ENCODE measurements around the gene COL11A2.
"Not testable (repeated sequence)": the region's sequence is repeated elsewhere in the genome, so short reads cannot be mapped to it uniquely, and the experiment has no call there.

COL11A2 gene

DNA sequence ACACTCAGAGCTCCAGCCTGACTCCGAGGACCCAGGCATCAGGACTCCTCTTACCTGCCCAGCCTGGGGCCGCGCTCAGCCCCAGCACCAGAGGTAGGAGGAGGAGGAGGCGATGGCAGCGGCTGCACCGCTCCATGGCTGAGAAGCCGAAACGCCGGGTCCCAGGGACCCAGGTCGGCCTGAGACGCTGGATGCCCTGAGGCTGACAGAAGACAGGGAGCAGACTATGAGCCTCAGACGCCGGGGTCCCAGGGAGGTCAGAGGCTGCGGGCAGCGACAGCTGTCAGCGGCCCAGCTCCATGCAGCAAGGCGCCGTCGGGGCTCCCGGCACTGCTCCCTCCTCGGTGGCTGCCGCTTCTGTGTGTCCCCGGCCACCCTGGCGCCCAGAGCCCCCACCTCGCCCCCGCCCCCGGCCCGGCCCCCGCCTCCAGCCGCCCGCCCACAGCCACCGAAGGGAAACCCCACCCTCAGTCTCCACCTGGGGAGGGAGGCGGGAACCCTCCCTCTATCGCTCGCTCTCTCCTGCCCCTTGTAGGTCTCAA, at the start of gene COL11A2:
Gene COL11A2 (minus strand): TSS at position 363 of the 542 bp plus-strand sequence. CDS start 227 bp downstream, at position 136.
- FAIRE-seq: no peak

DNA sequence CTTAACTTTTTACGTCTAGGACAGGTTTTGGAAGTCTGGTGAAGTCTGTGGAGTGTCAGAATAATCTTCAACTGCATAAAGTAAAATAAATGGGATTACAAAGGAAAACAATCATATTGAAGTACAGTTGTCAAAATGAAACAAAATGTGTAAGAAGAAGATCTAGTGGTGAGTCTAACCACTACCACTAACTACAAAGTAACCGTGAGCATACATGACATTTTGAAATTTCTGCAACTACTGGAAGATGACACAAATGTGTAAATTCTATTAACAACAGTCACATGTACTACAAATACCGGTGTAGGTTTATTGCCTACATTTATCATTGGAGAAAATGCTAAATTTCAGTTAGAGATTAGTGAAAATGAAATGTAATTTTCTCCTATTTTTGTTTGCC, 49.7 kb upstream of the COL11A2 start:
- no peak for FAIRE-seq

DNA sequence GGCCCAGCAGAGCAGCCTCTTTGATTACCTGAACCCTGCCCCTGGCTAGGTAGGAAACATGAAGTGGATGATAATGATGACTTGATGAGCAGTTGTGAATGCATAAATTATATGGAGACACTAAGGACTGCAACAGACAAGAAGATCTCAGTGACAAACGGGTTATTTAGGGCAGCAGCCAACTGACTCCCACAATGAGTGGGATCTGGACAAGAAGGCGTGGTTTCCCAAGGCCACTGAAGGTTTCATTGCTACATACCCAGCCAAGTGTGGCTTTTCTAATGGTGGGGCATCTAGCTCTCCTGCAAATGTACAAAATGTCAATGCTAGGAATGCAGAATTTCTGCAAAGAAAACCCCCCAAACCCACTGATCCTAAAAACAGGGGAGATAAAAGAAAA, 45.5 kb upstream of the COL11A2 start:
- FAIRE-seq: no peak

DNA sequence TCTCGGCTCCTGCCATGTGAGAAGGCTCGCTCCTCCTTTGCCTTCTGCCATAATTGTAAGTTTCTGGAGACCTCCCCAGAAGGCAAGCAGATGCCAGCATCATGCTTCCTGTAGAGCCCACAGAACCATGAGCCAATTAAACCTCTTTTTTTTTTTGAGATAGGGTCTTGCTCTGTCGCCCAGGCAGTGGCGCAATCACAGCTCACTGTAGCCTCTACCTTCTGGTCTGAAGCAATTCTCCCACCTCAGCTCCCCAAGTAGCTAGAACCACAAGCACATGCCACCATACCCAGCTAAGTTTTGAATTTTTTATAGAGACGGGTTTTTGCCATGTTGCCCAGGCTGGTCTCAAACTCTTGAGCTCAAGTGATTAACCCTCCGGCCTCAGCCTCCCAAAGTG, 44.6 kb upstream of the COL11A2 start:
- no peak for FAIRE-seq

DNA sequence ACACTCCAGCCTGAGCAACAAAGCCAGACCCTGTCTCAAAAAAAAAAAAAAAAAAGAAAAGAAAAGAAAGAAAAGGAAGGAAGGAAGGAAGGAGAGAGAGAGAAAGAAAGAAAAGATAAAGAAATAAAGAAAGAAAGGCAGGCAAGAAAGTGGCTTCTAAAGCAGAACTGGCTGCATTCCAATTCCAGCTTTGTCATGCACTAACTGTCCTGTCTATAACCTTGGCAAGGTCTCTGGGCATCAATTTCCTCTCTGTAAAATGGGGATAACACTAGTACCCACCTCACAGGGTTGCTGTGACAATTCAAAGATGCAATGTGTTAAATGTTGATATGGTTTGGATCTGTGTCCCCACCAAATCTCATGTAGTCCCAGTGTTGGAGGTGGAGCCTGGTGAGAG, 44.1 kb upstream of the COL11A2 start:
- FAIRE-seq: no peak

DNA sequence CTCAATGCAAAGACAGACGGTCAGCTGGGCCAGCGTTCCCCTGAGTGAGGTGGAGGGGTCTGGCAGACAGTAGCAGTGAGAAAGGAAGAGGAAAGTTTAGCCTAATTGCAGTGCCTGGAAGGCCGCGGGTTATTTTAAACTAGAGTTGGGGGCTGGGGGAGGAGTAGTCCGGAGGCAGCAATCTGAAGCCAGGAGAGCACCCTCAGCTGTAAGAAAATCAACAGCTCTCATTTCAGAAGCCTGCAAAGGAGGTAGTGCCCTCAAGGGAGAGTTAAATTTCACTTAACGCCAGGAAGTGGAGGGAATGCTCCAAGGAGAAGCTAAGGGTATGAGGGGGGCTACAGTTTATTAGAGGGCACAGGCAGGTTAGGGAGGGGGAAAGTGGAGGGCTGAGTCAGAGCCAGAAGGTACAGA, 43.0 kb upstream of the COL11A2 start:
- no peak for FAIRE-seq

DNA sequence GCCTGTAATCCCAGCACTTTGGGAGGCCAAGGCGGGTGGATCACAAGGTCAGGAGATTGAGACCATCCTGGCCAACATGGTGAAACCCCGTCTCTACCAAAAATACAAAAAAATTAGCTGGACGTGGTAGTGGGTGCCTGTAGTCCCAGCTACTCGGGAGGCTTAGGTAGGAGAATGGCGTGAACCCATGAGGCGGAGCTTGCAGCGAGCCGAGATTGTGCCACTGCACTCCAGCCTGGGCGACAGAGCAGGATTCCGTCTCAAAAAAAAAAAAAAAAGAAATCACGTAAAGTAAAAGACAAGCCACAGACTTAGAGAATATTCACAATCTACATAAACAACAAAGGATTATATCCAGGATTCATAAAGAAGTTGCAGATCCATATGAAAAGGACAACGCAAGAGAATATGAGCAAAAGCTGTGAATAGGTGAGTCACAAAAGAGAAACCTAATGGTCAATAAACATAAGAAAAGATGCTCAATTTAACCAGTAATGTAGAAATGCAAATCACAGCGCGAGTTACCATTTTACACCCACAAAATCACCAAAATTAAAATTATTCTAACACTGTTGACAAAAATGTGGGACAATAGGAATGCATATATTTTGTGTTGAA, 34.3 kb upstream of the COL11A2 start:
- not testable (repeated sequence) for FAIRE-seq

DNA sequence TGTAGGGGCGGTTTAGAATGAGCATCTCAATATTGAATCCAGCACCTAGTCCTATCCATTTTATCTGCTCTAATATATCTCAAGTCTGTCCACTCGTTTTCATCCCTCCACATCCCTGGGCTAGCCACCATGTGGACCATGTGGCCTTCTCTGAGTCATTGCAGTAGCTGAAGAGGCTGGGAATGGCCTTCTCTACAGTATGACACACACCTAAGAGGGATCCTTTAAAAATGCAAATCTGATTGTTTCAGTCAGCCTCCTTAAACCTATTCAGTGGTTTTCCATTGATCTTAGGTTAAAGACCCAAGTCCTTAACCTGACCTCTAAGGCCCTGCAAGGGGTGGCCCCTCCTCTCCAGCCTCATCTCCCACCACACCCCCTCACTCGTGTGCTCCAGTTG, 25.4 kb upstream of the COL11A2 start:
- FAIRE-seq: no peak

DNA sequence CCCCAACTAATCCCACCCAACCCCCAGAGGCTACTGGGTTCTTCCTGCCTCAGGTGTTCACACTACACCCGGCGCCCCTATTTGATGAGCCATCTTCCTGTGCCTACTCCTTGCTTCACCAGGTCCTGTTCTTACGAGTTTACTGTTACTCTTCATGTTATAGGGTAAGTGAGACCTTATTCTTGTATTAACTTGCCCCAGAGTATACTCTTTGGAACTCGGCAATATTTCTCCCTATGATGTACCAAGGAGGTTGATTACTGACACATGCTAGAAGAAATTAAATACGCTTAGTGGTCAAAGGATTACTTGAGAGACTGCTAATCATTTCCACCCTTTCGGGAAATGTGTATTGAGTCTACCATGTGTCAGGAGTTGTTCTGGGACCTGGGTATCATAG, 25.0 kb upstream of the COL11A2 start:
- FAIRE-seq: no peak

DNA sequence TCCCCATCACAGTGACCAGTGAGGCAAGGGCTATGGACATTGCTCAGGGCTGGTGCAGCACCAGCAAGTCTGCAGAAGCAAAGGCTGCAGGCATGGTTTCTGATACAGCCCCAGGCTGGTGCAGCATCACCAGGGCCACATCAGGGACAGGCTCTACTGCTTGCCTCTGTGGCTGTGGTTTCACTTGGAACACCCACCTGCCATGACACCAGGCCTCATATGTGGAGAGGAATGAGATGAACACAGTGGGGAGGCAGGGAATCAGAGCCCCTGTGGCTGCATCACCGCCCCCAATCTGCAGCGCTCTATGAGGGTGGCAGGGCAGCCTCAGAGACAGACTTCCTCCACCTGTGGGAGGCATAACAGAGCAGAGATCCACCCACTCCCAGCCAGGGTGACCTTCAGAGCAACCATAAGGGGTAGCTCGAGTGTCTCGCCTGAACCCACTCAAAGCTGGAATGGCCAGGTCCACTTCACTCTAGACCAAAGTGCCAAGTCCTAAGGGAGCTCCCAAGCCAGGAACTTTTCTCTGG, 23.9 kb upstream of the COL11A2 start:
- FAIRE-seq: no peak

DNA sequence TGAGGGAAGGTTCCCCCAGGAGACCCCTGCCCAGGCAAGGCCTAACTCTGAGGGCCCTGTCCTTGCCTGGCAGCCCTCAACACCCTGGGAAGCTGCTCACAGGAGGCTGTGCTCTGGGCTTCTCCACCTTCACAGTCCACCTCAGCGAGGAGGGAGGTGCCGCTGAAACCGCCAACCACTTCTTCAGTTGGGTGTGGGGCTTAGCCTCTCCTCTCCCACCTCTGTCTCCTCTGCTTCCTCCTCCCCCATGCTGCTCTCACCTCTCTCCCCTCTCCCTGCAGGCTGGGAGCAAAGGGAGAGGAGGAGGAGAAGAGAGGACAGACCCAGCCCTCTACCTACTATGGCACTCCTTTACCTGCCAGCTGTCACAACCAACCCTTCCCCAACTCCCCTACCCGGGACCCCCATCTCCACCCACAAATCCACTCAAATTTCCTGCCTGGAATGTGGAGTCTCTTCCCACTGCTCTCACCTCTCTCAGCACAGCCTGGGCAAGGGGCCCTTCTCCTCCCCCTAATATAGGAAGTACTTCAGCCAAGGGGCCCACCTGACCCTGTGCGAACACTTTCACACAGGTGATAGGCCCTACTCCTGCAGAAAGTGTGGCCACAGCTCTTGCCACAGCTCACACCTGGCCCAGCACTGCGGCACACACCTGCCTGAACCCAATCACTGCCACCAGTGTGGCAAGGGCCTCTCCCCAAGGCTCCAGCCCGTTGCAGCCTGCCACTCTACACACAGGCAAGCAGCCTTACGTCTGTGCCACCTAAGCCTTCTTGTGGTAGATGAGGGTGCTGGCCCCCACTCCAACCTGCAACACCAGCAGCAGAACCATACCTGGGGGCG, 23.2 kb upstream of the COL11A2 start:
- FAIRE-seq: no peak

DNA sequence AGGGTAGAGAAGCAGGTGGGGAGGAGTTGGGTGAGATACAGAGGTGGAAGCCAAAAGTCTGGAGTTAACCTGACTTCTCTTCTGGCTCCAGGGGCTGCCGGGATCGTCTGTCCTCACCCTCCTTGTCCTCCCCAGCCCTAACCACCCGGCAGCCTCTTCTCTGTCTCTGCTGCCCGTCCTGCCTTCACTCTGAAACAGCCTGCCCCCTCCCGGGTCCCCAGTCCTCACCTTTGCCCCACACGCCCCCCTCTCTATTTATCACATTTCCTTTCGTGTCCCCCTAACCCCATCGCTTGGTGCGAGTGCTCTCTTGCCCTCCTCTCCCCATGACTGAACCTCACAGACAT, 21.7 kb upstream of the COL11A2 start:
- FAIRE-seq: no peak

DNA sequence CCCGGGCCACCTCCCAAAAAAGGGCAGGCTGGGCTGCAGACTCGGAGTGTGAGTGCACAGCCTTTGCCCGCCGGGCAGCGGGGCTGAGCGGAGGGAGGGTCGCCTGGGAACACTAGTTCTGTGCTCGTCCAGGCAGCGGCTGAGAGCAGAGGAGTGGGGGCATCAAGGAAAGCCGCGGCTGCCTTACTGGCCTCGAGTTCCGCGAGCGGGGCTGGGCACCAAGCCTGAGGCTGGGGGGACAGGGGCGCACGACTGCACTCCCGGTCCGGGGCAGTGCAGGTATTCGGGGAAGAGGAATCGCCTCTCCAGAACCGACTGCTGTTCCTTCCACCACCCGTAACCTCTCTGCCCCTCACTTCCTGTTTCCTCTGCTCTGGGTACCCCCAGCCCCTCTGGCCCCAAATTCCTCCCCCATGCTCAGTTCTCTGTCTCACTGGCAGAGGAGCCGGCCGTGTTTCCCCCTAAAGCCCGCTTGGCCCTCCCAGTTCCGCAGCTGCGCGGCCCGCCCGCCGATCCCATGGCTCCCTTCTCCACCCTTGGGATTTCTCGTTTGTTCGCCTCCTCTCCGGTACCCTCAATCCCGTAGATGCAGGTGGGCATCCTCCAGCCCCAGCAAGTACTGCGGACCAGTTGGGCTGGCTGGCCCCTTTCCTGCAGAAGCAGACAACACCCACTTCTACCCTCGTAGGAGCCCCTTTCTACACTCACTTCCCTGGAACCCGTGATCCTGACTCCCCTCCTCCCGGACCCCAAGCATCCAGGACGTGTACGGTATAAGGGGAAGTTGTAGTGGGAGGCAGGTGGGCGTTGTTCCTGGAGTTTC, 21.1 kb upstream of the COL11A2 start:
- no peak for FAIRE-seq

DNA sequence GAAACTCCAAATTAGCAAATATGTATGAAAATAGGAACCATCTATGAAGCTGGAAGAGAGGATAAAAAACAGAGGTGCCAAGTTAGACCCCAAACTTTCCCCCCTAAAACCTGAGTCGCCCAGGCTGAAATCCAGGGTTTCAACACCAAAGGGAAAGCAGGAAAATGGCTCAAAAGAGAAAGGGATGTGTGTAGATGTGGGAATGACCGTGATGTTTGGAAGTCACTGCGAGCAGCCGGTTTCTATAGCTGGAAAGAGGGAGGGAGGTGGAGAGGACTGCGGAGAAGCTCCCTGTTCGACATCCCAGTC, 20.5 kb upstream of the COL11A2 start:
- no peak for FAIRE-seq

DNA sequence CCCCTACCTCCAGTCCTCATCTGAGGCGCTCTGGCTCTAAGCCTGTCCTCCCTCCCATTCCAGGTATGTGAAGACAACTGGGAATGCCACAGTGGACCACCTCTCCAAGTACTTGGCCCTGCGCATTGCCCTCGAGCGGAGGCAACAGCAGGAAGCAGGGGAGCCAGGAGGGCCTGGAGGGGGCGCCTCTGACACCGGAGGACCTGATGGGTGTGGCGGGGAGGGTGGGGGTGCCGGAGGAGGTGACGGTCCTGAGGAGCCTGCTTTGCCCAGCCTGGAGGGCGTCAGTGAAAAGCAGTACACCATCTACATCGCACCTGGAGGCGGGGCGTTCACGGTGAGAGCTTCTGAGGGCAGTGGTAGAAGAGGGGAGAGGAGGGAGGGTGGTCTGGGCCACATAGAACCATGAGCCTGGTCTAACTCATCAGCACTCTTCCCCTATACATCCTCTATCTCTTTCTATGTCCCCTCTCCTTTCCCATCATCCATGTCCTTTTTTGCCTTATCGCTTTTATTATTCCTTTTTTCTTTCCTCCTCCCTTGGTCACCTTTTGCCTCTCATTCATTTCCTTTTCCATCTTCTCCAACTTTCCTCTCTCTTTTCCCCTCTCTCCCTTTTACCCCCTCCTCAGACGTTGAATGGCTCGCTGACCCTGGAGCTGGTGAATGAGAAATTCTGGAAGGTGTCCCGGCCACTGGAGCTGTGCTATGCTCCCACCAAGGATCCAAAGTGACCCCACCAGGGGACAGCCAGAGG, 19.6 kb upstream of the COL11A2 start:
- no peak for FAIRE-seq

DNA sequence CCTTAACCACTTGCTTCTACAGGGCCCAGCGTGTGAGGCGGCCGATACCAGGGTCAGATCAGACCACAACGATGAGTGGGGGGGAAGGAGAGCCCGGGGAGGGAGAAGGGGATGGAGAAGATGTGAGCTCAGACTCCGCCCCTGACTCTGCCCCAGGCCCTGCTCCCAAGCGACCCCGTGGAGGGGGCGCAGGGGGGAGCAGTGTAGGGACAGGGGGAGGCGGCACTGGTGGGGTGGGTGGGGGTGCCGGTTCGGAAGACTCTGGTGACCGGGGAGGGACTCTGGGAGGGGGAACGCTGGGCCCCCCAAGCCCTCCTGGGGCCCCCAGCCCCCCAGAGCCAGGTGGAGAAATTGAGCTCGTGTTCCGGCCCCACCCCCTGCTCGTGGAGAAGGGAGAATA, 18.9 kb upstream of the COL11A2 start:
- FAIRE-seq: no peak

DNA sequence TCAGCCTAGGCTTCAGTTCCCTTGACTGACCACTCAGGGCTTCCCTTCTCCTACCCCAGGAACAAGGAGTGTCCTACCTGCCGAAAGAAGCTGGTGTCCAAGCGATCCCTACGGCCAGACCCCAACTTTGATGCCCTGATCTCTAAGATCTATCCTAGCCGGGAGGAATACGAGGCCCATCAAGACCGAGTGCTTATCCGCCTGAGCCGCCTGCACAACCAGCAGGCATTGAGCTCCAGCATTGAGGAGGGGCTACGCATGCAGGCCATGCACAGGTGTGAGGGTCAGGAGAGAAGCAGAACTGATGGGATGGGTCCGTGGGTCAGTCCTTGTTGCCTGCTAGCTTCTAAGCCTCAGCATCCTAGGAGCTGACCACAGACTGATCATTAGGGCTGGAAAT, 17.6 kb upstream of the COL11A2 start:
- FAIRE-seq: no peak

DNA sequence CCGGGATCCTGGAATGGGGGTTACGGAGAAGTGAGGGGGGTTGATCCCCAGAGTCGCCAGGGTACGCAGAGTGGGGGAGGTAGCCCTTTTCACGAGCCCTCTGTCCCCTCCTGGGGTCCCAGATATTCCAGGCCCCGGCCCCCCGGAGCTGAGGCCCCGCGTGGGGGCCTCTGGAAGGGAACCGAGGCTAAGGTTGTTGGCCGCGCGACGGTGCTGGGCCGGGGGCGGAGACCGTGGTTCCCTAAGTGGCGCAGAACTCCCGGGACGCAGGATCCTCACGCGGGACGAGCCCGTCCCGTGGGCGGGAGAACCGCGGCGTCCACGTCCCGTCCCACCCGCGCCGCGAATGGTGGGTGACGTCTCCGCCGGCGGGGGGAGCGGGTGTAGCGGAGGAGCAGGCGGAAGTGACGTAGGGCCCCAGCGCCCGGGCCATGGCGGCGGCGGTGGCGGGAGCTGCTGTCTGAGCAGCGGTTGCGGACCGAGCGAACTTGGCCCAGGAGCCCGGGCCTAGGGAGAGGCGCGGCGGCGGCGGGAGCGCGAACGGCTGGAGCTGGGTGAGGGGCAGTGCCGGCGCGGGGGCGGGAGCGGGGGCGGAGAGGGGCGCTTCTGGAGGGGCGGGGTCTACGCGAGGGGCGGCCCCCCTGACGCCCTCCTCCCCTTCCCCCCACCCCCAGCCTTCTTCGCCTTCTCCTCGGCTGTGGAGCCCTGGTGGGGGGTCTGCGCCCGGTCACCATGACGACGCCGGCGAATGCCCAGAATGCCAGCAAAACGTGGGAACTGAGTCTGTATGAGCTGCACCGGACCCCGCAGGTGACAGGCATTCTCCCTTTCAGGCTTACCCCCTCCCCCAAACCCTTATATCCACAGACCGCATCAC, 16.1 kb upstream of the COL11A2 start, which contains the start of gene RING1:
Gene RING1 (plus strand): TSS at position 410 of the 877 bp plus-strand sequence. CDS start 323 bp downstream, at position 733.
- FAIRE-seq: no peak

DNA sequence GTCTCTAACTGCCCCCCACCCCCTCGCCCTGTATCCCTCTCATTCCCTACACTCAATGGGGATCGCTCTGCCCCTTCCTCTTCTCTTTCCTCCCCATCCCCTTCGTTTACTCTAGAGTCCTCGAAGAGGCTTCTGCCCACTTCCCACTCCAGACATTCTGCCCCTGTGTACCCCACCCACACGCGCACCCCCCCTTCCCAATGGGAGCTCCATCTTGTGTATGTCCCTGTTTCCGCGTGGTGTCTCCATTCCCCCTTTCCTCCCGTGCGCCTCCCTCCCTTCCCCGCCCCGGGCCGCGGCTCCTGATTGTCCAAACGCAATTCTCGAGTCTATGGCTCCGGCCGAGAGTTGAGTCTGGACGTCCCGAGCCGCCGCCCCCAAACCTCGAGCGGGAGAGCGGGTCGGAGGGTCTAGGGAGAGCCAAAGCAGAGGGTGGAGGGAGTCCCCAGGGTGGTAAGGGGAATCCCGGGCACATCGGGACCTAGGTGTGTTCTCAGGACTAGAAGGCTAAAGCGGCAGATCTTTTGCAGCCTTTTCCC, 15.4 kb upstream of the COL11A2 start:
- FAIRE-seq: no peak

DNA sequence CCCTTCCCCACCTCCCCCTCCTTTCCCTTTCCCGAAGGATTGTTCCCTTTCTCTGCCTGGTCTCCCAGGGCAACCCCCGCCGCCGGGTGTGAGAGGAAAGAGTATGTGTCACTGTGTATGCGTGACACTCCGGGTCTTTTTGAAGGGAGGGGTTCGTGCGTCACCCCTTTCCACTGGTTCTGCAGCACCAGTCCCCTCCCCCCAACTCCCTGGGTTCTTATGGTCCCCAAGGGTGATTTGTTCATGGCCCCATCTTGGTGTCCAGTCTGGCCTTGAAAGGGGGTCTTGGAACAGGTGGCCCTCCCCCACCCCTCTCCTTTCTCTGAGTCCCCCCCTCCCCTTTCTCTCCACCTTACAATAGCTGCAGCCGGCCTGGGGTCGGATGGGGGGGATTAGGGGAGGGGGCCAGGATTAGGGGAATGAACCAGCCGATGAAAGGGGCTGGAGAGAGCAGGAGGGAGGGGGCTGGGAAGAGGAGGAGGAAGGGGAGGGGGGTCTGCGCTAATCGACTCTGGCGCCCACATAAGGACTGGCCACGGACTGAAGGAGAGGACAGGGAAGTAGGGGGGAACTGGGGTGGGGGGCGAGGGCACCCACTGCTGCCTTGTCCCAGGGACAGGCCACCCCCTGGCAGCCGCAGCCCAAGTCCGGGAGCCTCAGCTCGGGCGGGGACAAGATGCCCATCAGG, 14.7 kb upstream of the COL11A2 start:
- FAIRE-seq: no peak

Data from A204.1 (cell line).